GM13977 (cell line): ENCODE measurements around the gene ZNF175.

Experiments used
- DNase-seq: peaks from one replicate; pipeline ENCODE4 v3.0.0; 2012; ENCODE audit warnings: low spot score
- CTCF ChIP-seq: IDR thresholded peaks from 2 replicates; pipeline ENCODE4 v1.5.1; 2012; ENCODE audit warnings: mild to moderate bottlenecking, control low read depth; ENCODE audit not compliant: insufficient read depth; ENCODE audit errors: extremely low read depth, missing control alignments
- in situ Hi-C: fragments of 300-500 bp; cut with MboI; formaldehyde crosslinking; loops from one replicate; pipeline ENCODE4 v1.12.0; 2022; ENCODE audit warnings: low sequenced_read_pairs, low pct_unique_long_range_greater_than_20kb, mixed read lengths, inconsistent platforms; ENCODE audit not compliant: unreplicated experiment

ZNF175 gene

DNA sequence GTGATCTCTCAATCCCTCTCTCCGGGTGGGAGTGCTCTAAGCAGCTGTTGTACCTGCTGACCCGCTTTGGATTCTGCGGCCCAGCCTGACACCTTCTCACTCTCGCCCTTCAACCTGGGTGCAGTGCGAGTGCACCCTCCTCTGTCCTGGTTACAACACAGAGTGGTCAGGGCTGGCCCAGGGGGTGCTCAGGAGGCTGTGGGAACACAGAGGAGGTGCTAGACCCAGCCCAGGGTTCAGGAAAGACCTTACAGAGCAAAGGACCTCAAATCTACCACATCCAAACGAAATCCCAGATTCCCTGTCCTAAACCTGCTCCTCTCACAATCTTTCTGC lies 23.7 kb downstream of the ZNF175 start:
- TF ChIP-seq CTCF: no peak
- DNase-seq: no peak
- in situ Hi-C loops: no loop called here

DNA sequence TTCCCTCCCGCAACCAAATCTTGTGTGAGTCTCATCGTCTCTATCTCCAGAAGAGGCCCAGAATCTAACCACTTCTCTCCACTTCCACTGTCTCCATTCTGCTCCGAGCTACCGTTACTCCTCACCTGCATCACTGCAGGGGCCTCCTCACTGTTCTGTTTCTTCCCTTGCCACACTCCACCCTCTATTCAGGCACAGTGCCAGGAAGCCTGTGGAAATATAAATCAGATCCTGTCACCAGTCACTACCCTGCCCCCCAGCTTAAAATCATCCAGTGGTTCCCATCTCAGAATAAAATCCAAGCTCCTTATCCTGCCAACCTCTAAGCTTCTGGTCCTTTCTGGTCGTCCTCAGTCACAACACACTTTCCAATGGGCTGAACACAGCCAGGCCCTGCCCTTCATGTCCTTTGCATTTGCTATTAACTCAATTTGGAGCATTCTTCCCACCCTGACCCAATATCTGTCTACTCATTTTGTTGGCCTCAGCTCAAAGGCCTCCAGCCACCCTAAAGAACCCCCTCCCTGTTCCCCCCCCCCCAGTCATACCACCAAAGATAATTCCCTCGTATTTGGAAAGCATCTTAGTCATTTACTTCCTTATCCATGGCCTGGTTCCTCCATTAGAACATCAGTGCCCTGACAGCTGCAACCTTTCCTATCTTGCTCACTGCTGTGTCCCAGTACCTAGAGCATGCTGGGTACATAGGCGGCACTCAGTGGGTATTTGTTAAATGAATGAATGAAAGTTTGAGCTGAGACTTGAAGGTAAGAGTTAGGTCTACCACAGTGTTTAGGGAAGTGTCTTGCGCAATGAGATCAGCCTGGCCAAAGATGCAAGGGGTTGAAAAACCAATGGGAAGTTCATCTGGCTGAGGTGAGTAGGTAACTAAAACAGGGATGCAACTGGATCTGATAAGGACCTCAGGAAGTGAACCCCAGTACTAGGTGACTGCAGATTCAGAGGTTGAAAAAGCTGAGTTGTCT lies 24.4 kb downstream of the ZNF175 start:
- no peak for DNase-seq
- TF ChIP-seq CTCF: no peak
- in situ Hi-C loops: no loop called here

DNA sequence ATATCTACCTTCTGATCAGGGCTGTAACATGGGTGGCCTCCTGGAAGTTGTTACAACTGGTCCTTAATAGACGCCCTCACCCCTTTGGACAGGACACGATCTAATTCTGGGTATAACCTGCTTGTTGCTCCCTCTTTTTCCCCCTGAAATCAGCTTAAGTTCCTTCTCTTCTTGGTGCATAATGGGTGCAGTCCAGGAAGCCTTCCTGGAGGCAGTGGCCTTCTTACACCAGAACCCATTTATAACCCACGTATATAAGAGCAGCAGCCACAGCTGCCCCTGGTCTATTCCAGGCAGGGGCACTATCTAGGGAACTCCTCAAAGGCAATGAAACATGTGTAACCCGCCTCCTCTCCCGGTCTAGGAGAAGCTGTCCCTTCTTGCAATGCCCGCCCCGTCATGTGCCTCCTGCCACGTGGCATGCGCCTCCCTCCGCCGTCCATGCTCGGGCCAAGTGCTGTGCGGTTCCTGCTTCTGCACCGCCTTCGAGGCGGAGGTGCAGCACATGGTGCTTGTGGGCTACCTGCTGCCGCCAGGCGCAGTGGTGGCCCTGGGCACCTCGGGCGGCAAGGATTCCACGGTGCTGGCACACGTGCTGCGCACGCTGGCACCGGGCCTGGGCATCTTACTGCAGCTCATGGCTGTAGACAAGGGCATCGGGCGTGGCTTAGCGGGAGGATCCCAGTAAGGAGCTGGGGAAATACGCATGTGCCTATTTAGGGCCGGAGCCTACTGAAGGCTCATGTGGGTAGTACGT lies 27.3 kb downstream of the ZNF175 start:
- no peak for TF ChIP-seq CTCF
- in situ Hi-C loops: no loop called here
- no peak for DNase-seq

DNA sequence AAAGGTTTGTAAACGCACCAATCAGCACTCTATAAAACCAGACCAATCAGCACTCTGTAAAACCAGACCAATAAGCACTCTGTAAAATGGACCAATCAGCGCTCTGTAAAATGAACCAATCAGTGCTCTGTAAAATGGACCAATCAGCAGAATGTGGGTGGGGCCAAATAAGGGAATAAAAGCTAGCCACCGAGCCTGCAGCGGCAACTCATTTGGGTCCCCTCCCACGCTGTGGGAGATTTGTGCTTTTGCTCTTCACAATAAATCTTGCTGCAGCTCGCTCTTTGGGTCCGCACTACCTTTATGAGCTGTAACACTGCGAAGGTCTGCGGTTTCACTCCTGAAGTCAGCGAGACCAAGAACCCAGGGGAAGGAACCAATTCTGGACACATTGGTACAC lies 28.0 kb downstream of the ZNF175 start:
- in situ Hi-C loops: no loop called here
- no peak for DNase-seq
- no peak for TF ChIP-seq CTCF

DNA sequence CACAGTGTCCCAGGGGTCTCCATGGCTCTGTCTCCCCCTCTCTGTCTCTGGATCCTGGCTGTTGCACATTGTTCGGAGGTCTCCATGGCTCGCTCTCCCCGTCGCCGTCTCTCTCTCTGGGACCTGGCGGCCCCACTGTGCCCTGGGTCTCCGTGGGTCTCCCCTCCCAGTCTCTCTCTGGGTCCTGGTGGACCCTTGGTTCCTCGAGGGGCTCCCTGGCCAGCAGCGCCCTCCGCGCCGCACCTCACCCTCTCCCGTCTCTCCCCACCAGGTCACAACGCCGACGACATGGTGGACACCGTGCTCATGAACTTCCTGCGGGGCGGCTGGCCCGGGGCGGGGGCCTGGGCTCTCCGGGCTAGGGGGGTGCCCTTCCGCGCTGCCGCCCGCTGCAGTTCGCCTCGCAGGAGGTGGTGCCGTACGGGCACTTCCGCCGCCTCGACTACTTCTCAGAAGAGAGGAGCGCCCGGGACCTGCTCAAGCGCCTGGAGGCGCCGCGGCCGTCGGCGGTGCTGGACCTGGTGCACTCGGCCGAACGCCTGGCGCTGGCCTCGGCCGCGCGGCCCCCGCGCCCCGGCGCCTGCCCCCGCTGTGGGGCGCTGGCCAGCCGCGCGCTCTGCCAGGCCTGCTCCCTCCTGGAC lies 30.0 kb downstream of the ZNF175 start:
- in situ Hi-C loops: no loop called here
- peak; percentile 54 for DNase-seq
- TF ChIP-seq CTCF: peak; percentile 26

DNA sequence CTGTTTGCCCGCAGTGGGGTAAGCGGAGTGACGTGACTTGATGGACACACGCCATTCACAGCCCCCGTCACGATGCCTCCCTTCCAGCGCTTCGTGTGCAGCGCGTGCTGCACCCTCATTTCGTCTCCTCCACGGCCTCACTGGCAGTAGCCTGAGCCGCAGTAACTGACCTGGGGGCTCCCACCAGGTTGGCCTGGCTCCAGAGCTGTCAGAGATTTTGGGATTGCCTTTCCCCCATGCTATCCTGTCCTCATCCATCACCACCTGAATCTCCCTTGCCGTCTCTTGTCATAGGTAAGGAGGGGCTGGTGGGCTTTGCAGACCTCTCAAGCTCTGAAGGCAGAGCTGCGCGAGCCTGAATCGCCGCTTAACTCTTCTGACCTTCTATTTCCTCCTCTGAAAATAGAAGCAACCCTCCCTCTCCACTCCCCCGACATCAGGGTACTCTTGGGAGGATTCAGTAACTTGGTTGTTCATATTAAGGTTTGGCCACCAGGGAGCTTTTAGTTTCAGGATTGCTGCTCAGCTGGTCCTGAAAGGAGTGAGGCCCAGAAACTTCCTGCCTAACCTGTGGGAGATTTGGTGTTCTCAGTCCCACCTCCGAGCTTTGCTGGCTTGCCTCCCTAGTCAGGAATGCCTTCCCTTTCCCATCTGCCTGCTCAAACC lies 31.2 kb downstream of the ZNF175 start:
- peak; percentile 73 for DNase-seq
- in situ Hi-C loops: no loop called here
- no peak for TF ChIP-seq CTCF
